ENCODE results near the gene ATOH8. TPM values are rescaled to one million over a fixed set of nuclear protein-coding genes. Genes with fewer than 3 reads are reported as not detected.
A peak's percentile ranks its signal among the peaks of the same experiment; 100 is the strongest.

Gene ATOH8
- total RNA-seq, 1 donor from 2014 or later: 13.8 TPM

DNA sequence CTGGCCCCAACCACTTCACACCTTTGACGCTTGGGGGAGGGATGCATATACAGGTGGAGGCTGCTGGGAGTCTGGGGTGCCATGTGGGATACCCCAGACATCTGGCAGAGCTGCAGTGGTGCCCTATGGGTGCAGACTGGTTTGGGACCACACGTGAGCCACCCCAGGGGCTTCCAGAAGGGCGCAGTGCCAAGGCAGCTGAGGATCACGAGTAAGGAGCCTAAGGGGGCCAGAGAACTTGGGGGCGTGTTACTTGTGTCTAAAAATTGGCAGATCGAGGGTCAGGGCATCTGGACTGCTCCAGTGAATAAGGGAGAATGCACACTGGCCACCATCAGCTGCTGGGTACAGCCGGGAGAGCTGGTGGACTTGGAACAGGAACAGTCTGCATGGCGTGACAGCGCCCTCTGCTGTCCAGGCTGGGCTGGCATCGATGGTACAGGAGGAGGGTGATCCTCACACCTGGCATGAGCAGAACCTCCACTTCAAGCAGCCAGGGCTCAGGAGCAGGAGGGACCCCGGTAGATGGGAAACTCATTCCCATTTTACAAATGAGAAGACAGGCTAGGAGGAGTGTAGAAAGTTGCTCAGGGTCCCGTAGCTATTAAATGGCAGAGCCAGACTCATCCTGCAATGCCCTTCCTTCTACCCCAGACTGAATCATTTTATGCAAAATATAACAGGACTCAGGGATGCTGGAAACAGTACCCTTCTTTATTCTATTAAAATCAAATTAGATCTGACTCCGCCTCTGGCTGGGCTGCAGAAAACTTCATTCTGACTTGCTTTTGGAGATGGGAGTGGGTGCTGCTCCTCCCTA lies 60.4 kb downstream of the ATOH8 start:
- no peak overlapping the region for H3K4me3 Mint-ChIP-seq
- H3K36me3 Mint-ChIP-seq: no peaks in the 10 kb centered on the region
- peak; percentile 80 to 97 for DNase-seq (ENCODE audit: low spot score in 2 of 2, unreplicated experiment in 2 of 2)
- peaks cover 12% of the 10 kb centered on the region for H3K27me3 Mint-ChIP-seq (ENCODE audit: low read depth)
- no peaks in the 10 kb centered on the region for H3K9me3 Mint-ChIP-seq
- H3K4me1 Mint-ChIP-seq: peaks cover 9% of the 10 kb centered on the region
- TF ChIP-seq CTCF (IDR thresholded peaks at IDR 0.05; ENCODE audit: unreplicated experiment): peak; percentile 88
- no peak overlapping the region for H3K27ac Mint-ChIP-seq

DNA sequence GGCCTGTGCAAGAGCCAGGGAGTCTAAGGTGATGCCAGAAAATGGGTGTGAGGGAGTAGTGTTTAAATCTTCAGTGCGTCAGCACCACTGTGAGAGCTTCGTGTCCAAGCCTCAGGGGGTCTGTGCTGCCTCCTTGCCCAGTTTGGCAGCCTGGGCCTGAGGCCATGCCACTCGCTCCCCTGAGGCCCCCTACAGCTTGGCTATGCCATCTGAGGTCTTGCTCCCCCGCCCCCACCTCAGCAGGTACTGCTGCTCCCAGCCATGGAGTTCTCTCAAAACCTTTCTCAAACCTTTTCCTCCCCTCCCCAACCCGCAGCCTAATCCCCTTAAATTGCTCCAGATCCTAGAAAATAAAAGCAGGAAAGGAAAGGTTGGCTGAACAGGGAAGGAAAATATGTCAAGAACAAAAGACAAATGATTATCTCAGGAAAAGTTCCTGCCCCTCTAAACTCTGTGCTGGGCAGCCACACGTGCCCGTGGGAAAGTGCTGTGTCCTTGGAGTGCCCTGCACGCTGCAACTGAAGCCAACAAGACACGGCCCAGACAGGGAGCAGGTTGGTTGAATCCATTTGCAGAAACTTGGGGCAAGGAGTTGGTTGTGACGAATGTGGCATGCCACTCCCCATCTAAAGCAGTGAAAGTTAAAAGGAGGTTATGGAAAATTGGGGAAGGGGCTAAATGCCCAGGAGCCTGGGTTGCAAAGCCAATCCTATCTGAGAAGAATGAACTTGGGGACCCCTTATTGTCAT lies 61.2 kb downstream of the ATOH8 start:
- Mint-ChIP-seq H3K4me3 (no peak overlapping the region), H3K9me3 (no peaks in the 10 kb centered on the region), H3K27ac (no peak overlapping the region), H3K27me3 (ENCODE audit: low read depth) (peaks cover 16% of the 10 kb centered on the region), H3K36me3 (no peaks in the 10 kb centered on the region), H3K4me1 (peaks cover 9% of the 10 kb centered on the region)
- no peak for DNase-seq (ENCODE audit: low spot score in 2 of 2, unreplicated experiment in 2 of 2)
- no peak for TF ChIP-seq CTCF (IDR thresholded peaks at IDR 0.05; ENCODE audit: unreplicated experiment)

DNA sequence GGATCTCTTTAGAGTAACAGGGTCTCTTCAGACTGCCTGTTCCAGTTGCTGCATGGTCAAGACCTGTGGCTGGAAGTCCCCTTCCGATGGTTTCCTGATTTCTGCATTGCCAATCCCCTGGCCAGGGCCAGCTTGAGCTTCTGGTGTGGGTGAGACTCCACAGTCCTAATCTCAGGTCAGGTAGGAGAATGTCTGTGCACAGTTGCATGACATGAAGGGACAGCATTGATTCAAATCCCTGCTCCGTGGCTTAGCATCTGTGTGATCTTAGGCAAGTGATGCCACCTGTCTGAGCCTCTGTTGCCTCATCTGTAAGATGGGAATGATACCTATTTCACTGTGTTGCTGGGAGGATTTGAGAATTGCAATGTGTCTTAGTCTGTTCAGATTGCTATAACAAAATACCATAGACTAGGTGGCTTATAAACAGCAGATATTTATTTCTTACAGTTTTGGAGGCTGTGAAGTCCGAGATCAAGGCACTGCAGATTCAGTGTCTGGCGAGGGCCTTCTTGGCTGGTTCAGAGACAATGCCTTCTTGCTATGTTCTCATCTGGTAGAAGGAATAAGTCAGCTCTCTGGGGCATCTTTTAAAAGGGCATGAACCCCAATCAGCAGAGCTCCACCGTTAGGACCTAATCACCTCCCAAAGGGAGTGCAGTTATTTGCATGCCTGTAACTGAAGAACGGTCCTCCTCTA lies 66.2 kb downstream of the ATOH8 start:
- Mint-ChIP-seq H3K4me1 (no peaks in the 10 kb centered on the region), H3K4me3 (no peak overlapping the region), H3K9me3 (no peaks in the 10 kb centered on the region), H3K27me3 (ENCODE audit: low read depth) (peaks cover 27% of the 10 kb centered on the region), H3K27ac (no peak overlapping the region), H3K36me3 (no peaks in the 10 kb centered on the region)
- no peak for TF ChIP-seq CTCF (IDR thresholded peaks at IDR 0.05; ENCODE audit: unreplicated experiment)
- no peak for DNase-seq (ENCODE audit: low spot score in 2 of 2, unreplicated experiment in 2 of 2)

DNA sequence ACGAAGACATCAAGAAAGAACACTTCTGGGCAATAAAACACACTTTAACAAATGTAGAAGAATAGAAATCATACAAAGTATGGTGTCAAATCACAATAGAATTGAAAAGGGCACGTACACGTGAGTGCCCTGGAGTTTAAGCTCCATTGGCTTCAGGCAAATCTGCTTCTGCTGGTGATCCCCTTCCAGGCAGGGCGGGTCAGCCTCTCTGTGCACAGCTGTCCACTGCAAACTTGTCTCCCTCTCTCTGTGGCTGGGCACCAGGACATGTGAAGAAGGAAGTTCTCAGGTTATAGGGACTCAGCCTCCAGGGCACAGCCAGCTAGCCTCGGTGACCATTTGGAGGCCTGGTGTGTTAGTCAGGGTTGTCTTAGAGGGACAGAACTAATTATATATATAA lies 69.0 kb downstream of the ATOH8 start:
- Mint-ChIP-seq H3K9me3 (peaks cover 3% of the 10 kb centered on the region), H3K27ac (no peak overlapping the region), H3K4me1 (peaks cover 6% of the 10 kb centered on the region), H3K4me3 (no peak overlapping the region), H3K27me3 (ENCODE audit: low read depth) (peaks cover 25% of the 10 kb centered on the region), H3K36me3 (no peaks in the 10 kb centered on the region)
- DNase-seq (ENCODE audit: low spot score in 2 of 2, unreplicated experiment in 2 of 2): no peak
- TF ChIP-seq CTCF (IDR thresholded peaks at IDR 0.05; ENCODE audit: unreplicated experiment): no peak

DNA sequence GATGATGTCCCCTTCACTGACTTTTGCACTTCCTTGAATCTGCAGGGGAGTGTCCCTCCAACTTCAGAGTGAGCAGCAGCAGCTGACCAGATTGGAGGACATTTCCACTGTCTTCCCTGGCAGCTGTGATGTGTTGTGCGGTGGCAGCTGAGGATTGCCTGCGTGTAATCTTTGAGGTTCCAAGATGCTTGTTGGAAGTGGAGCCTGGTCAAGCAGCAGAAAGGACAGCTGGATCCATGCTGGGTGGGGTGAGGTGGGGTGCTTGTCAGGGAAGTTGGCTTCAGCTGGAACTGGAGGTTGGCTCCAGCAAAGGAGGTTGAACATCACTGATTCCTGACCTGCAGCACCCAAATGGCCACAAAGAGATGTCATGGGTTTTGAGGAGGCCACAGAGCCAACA lies 70.2 kb downstream of the ATOH8 start:
- no peaks in the 10 kb centered on the region for H3K36me3 Mint-ChIP-seq
- H3K27ac Mint-ChIP-seq: no peak overlapping the region
- peaks cover 10% of the 10 kb centered on the region for H3K4me1 Mint-ChIP-seq
- DNase-seq (ENCODE audit: low spot score in 2 of 2, unreplicated experiment in 2 of 2): no peak
- no peak overlapping the region for H3K4me3 Mint-ChIP-seq
- H3K27me3 Mint-ChIP-seq (ENCODE audit: low read depth): peaks cover 20% of the 10 kb centered on the region
- peaks cover 3% of the 10 kb centered on the region for H3K9me3 Mint-ChIP-seq
- TF ChIP-seq CTCF (IDR thresholded peaks at IDR 0.05; ENCODE audit: unreplicated experiment): no peak

Measured in mesothelial cell of epicardium (in vitro differentiated cells).